SK-N-SH (cell line): ENCODE measurements around the gene MMP3. TPM values are rescaled to one million over a fixed set of nuclear protein-coding genes. Genes with fewer than 3 reads are reported as not detected.
A peak's percentile ranks its signal among the peaks of the same experiment; 100 is the strongest.

Experiments
- CTCF ChIA-PET: fragments of 300-600, 350-600 bp; formaldehyde crosslinking; extraction: SDS; loops from one replicate; lab custom pipeline; 2021; lab: Yijun Ruan, JAX
- POLR2A ChIA-PET: fragments of 350-600 bp; sonication (Branson Sonifier 250); formaldehyde crosslinking; extraction: SDS; loops from one replicate; lab custom pipeline; 2020; ENCODE audit warnings: antibody characterized with exemption, inconsistent platforms; lab: Yijun Ruan, JAX
- DNase-seq: peaks from one replicate; pipeline ENCODE4 v3.0.0; 2012
- H2AFZ ChIP-seq: fragments of 200-600 bp; sonication (generic); 2 replicates; pipeline ENCODE4 v1.8.1; 2016; ENCODE audit warnings: antibody characterized with exemption, mild to moderate bottlenecking, low read depth
- H3F3A ChIP-seq: fragments of 200-600 bp; sonication (generic); replicated peaks from 2 replicates; pipeline ENCODE3; 2016; ENCODE audit warnings: antibody characterized with exemption, mild to moderate bottlenecking; ENCODE audit not compliant: insufficient read depth
- H3K27ac ChIP-seq, 2 experiments: fragments of 200-500 bp in 1 of 2; fragments of 200-600 bp in 1 of 2; sonication (Bioruptor generic) in 1 of 2; sonication (generic), shearing (Covaris generic) in 1 of 2; 2 replicates each; pipeline versions ENCODE4 v1.5.1 to v1.6.1; 2014 to 2016; ENCODE audit warnings: low read depth in 2 of 2, inconsistent platforms in 1 of 2, low read length in 1 of 2, mild to moderate bottlenecking in 1 of 2, mixed read lengths in 1 of 2
- H3K27me3 ChIP-seq: fragments of 200-600 bp; sonication (generic), shearing (Covaris generic); 2 replicates; pipeline ENCODE4 v1.6.1; 2016; ENCODE audit warnings: mixed run types; ENCODE audit not compliant: insufficient read depth
- H3K36me3 ChIP-seq, 2 experiments: fragments of 200-500 bp in 1 of 2; fragments of 200-600 bp in 1 of 2; sonication (Bioruptor generic) in 1 of 2; sonication (generic) in 1 of 2; replicated peaks in 1 of 2; 2 replicates each; pipeline versions ENCODE3 to v1.5.1; 2014 to 2016; ENCODE audit warnings: low read length in 1 of 2, mild to moderate bottlenecking in 1 of 2; ENCODE audit not compliant: insufficient read depth in 2 of 2, control insufficient read depth in 1 of 2
- H3K4me1 ChIP-seq, 2 experiments: fragments of 200-500 bp in 1 of 2; fragments of 200-600 bp in 1 of 2; sonication (Bioruptor generic) in 1 of 2; sonication (generic), shearing (Covaris generic) in 1 of 2; 2 replicates each; pipeline versions ENCODE4 v1.5.1 to v1.6.1; 2014 to 2016; ENCODE audit warnings: low read depth in 1 of 2, low read length in 1 of 2, mixed run types in 1 of 2; ENCODE audit not compliant: insufficient read depth in 2 of 2, control insufficient read depth in 1 of 2
- H3K4me2 ChIP-seq: fragments of 200-600 bp; sonication (generic), shearing (Covaris generic); 2 replicates; pipeline ENCODE4 v1.6.1; 2017; ENCODE audit warnings: mixed run types
- H3K4me3 ChIP-seq, 2 experiments: fragments of 200-500 bp in 1 of 2; fragments of 200-600 bp in 1 of 2; sonication (Bioruptor generic) in 1 of 2; sonication (generic), shearing (Covaris generic) in 1 of 2; 2 replicates each; pipeline versions ENCODE4 v1.5.1 to v1.8.1; 2014 to 2016; ENCODE audit warnings: low read depth in 2 of 2, inconsistent platforms in 1 of 2, low read length in 1 of 2, mild to moderate bottlenecking in 1 of 2, mixed read lengths in 1 of 2, moderate library complexity in 1 of 2
- H3K79me2 ChIP-seq: fragments of 200-600 bp; sonication (generic); 2 replicates; pipeline ENCODE4 v1.8.1; 2017; ENCODE audit warnings: mild to moderate bottlenecking; ENCODE audit not compliant: insufficient read depth
- H3K9ac ChIP-seq: fragments of 200-600 bp; sonication (generic); 2 replicates; pipeline ENCODE4 v1.6.1; 2017; ENCODE audit warnings: mixed run types
- H3K9me2 ChIP-seq: fragments of 200-600 bp; sonication (generic); 2 replicates; pipeline ENCODE4 v1.6.1; 2017; ENCODE audit warnings: mixed run types
- H3K9me3 ChIP-seq: fragments of 200-600 bp; sonication (generic); 2 replicates; pipeline ENCODE4 v1.6.1; 2017; ENCODE audit warnings: mixed run types, mild to moderate bottlenecking, moderate library complexity
- H4K20me1 ChIP-seq: fragments of 200-600 bp; sonication (generic); 2 replicates; pipeline ENCODE4 v1.6.1; 2017; ENCODE audit warnings: mild to moderate bottlenecking, mixed run types; ENCODE audit not compliant: insufficient read depth
- CHD2 ChIP-seq: fragments of 150-350 bp; IDR thresholded peaks from 2 replicates; pipeline ENCODE4 v1.6.1; 2018; ENCODE audit warnings: low read length; ENCODE audit not compliant: partially characterized antibody
- CTCF ChIP-seq: fragments of 200-600 bp; sonication (generic); IDR thresholded peaks from 2 replicates; pipeline ENCODE4 v1.6.1; 2017; ENCODE audit warnings: antibody characterized with exemption, mild to moderate bottlenecking, moderate library complexity
- EP300 ChIP-seq, 2 experiments: IDR thresholded peaks; 2 replicates each; pipeline versions ENCODE4 v1.4.0 to v1.6.1; 2012; ENCODE audit warnings: borderline replicate concordance in 1 of 2, low read depth in 1 of 2, low read length in 1 of 2
- EZH2phosphoT487 ChIP-seq: fragments of 200-600 bp; sonication (generic); IDR thresholded peaks from 2 replicates; pipeline ENCODE4 v1.6.1; 2017; ENCODE audit warnings: low read depth, mixed run types, mild to moderate bottlenecking, antibody characterized with exemption, moderate library complexity, borderline replicate concordance
- FOSL2 ChIP-seq: IDR thresholded peaks from 2 replicates; pipeline ENCODE4 v1.4.0; 2012; ENCODE audit warnings: low read depth, mild to moderate bottlenecking, moderate library complexity, borderline replicate concordance
- FOXM1 ChIP-seq: IDR thresholded peaks from 2 replicates; pipeline ENCODE4 v1.4.0; 2012; ENCODE audit warnings: low read depth, mild to moderate bottlenecking
- GABPA ChIP-seq: IDR thresholded peaks from 2 replicates; pipeline ENCODE4 v1.4.0; 2012; ENCODE audit warnings: low read depth, mild to moderate bottlenecking
- GATA2 ChIP-seq: sonication (generic); formaldehyde crosslinking; IDR thresholded peaks from 2 replicates; pipeline ENCODE4 v1.5.0; 2020; ENCODE audit warnings: mild to moderate bottlenecking, missing genetic modification reagents
- JUND ChIP-seq: IDR thresholded peaks from 2 replicates; pipeline ENCODE4 v1.4.0; 2012
- MEF2A ChIP-seq: IDR thresholded peaks from 2 replicates; pipeline ENCODE4 v1.4.0; 2012; ENCODE audit warnings: low read depth, borderline replicate concordance
- MXI1 ChIP-seq: IDR thresholded peaks from 2 replicates; pipeline ENCODE4 v1.6.1; 2012; ENCODE audit warnings: mild to moderate bottlenecking, low read depth, low read length, improper control_type of control experiment
- NFIC ChIP-seq: IDR thresholded peaks from 2 replicates; pipeline ENCODE4 v1.4.0; 2012; ENCODE audit warnings: borderline replicate concordance
- POLR2AphosphoS5 ChIP-seq: IDR thresholded peaks from 2 replicates; pipeline ENCODE4 v1.6.1; 2012; ENCODE audit warnings: low read depth, low read length
- RFX5 ChIP-seq: IDR thresholded peaks from 2 replicates; pipeline ENCODE4 v1.6.1; 2012; ENCODE audit warnings: mild to moderate bottlenecking, improper control_type of control experiment, low read length
- RXRA ChIP-seq: IDR thresholded peaks from 2 replicates; pipeline ENCODE4 v1.4.0; 2012; ENCODE audit warnings: low read depth, mild to moderate bottlenecking, borderline replicate concordance
- SIN3A ChIP-seq: IDR thresholded peaks from 2 replicates; pipeline ENCODE4 v1.6.1; 2012; ENCODE audit warnings: low read depth, mild to moderate bottlenecking, low read length, moderate library complexity, borderline replicate concordance
- SMC3 ChIP-seq: IDR thresholded peaks from 2 replicates; pipeline ENCODE4 v1.6.1; 2012; ENCODE audit warnings: low read depth, low read length, improper control_type of control experiment
- TAF1 ChIP-seq: IDR thresholded peaks from 2 replicates; pipeline ENCODE4 v1.6.1; 2012; ENCODE audit warnings: low read depth, mild to moderate bottlenecking, low read length, moderate library complexity, borderline replicate concordance
- TCF12 ChIP-seq: IDR thresholded peaks from 2 replicates; pipeline ENCODE4 v1.4.0; 2012
- USF2 ChIP-seq: fragments of 150-350 bp; IDR thresholded peaks from 2 replicates; pipeline ENCODE4 v1.6.1; 2017; ENCODE audit warnings: antibody characterized with exemption, low read length, low read depth, borderline replicate concordance
- YY1 ChIP-seq: IDR thresholded peaks from 2 replicates; pipeline ENCODE4 v1.4.0; 2012; ENCODE audit warnings: low read depth, mild to moderate bottlenecking
- WGBS: methylation state at CpG from one replicate; pipeline ENCODE4 v1.1.6; 2017; ENCODE audit warnings: low lambda C conversion rate; 5-methylcytosine and 5-hydroxymethylcytosine counted together
- polyA plus RNA-seq, 3 experiments: library from polyadenylated mRNA; depleted of rRNA; stranded (reverse); fragments of >200 nt; gene quantifications; 2 replicates each; pipeline ENCODE4 v1.2.3, GENCODE V29; 2012
- TF ChIP-seq, protein P1 (sequence below): IDR thresholded peaks from 2 replicates; pipeline ENCODE4 v1.4.0; 2012; ENCODE audit warnings: low read depth
- TF ChIP-seq, protein P2 (sequence below): IDR thresholded peaks from 2 replicates; pipeline ENCODE4 v1.4.0; 2012; ENCODE audit warnings: low read depth, borderline replicate concordance
- TF ChIP-seq, protein P3 (sequence below): IDR thresholded peaks from 2 replicates; pipeline ENCODE4; 2012

Gene MMP3
- polyA plus RNA-seq, 1 of the 3 experiments (the other 2 are of a cell fraction): 39.3 TPM

- no peak for TF ChIP-seq USF2
- TF ChIP-seq POLR2AphosphoS5: no peak
- TF ChIP-seq, protein P1, sequence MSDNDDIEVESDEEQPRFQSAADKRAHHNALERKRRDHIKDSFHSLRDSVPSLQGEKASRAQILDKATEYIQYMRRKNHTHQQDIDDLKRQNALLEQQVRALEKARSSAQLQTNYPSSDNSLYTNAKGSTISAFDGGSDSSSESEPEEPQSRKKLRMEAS: no peak
- TF ChIP-seq CTCF: no peak
- no peak for TF ChIP-seq RFX5
- no peak for TF ChIP-seq GABPA
- TF ChIP-seq SMC3: no peak
- no peak for TF ChIP-seq SIN3A
- TF ChIP-seq TAF1: no peak
- peak; percentile 35; the same call in 1 of the 2 replicates for TF ChIP-seq FOSL2
- TF ChIP-seq NFIC: peak; percentile 66
- no peak for TF ChIP-seq RXRA
- TF ChIP-seq GATA2: no peak
- TF ChIP-seq FOXM1: no peak
- TF ChIP-seq, protein P2, sequence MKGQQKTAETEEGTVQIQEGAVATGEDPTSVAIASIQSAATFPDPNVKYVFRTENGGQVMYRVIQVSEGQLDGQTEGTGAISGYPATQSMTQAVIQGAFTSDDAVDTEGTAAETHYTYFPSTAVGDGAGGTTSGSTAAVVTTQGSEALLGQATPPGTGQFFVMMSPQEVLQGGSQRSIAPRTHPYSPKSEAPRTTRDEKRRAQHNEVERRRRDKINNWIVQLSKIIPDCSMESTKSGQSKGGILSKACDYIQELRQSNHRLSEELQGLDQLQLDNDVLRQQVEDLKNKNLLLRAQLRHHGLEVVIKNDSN: no peak
- no peak for TF ChIP-seq EP300 (IDR thresholded peaks at IDR 0.05; ENCODE audit: borderline replicate concordance in 1 of 2, low read depth in 1 of 2, low read length in 1 of 2)
- TF ChIP-seq TCF12: peak; percentile 54
- TF ChIP-seq YY1: no peak
- TF ChIP-seq JUND: peak; percentile 61
- no peak for TF ChIP-seq EZH2phosphoT487
- TF ChIP-seq, all 33 proteins: peak for 6
These were observed 2.9 kb upstream of the MMP3 start (continued) for GRCh38 chr11:102846292-102846691.

DNA sequence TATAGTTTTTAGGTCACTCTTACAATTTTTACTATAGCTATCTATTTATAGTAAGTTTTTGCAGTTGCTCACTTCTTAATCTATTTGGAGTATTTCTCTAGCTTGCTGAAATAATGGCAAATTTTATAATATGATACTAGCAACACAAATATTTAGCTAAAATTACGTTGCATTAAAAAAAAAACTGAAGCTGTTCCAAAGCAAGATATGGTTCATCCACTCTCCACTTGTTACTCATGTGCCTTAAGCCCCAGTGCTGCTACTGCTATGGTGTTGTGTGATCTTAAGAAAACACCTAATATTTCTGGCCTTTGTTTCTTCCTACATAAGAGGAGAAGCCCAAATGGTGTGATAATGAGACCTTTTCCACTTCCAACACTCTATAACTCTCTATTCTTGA is 479 bp downstream of the MMP3 start:
- Histone ChIP-seq H4K20me1 (no peaks in the 10 kb centered on the region), H3K9me3 (no peaks in the 10 kb centered on the region), H3K9ac (no peak overlapping the region), H3K27ac (peak overlapping the region in 1 of 2 experiments; percentile 30; a peak in 2 of 4 replicates), H3K27me3 (no peaks in the 10 kb centered on the region), H3K4me3 (no peak overlapping the region; a peak in 1 of 4 replicates), H3F3A (peaks cover 8% of the 10 kb centered on the region), H3K9me2 (no peaks in the 10 kb centered on the region), H3K79me2 (no peaks in the 10 kb centered on the region), H3K36me3 (no peaks in the 10 kb centered on the region), H3K4me2 (peak overlapping the region; percentile 54; the same call in 1 of the 2 replicates), H3K4me1 (peaks cover 0 to 20% of the 10 kb centered on the region in 2 experiments; a peak in 1 of 4 replicates), H2AFZ (no peak overlapping the region; the same call in 1 of the 2 replicates)
- WGBS: 7% methylated on average over 1 of the region's 1 CpG
- ChIA-PET CTCF (no interaction called here), POLR2A (no interaction called here)
- no peak for DNase-seq
- TF ChIP-seq EP300 (IDR thresholded peaks at IDR 0.05; ENCODE audit: borderline replicate concordance in 1 of 2, low read depth in 1 of 2, low read length in 1 of 2): no peak
- TF ChIP-seq NFIC: no peak
- TF ChIP-seq FOSL2: no peak
- TF ChIP-seq CTCF: no peak
- no peak for TF ChIP-seq SIN3A
- no peak for TF ChIP-seq MEF2A
- TF ChIP-seq MXI1: no peak
- TF ChIP-seq, protein P3, sequence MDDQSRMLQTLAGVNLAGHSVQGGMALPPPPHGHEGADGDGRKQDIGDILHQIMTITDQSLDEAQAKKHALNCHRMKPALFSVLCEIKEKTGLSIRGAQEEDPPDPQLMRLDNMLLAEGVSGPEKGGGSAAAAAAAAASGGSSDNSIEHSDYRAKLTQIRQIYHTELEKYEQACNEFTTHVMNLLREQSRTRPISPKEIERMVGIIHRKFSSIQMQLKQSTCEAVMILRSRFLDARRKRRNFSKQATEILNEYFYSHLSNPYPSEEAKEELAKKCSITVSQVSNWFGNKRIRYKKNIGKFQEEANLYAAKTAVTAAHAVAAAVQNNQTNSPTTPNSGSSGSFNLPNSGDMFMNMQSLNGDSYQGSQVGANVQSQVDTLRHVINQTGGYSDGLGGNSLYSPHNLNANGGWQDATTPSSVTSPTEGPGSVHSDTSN: no peak
- no peak for TF ChIP-seq FOXM1
- TF ChIP-seq GABPA: no peak
- no peak for TF ChIP-seq CHD2
- TF ChIP-seq, protein P2: no peak
